PC-9 (cell line): Measurements from ENCODE around the gene SLC6A1.

Source experiments
- CTCF ChIP-seq: fragments of 200-600 bp; sonication (generic); conservative IDR thresholded peaks from 2 replicates; pipeline ENCODE4 v1.6.1; 2017; ENCODE audit warnings: mixed run types, antibody characterized with exemption, mild to moderate bottlenecking, moderate library complexity
- EZH2 ChIP-seq: fragments of 200-600 bp; sonication (generic); IDR thresholded peaks from 2 replicates; pipeline ENCODE4 v1.8.0; 2017; ENCODE audit warnings: antibody characterized with exemption, low read depth

GRCh38 chr3:10946526-10946925 lies 46.0 kb upstream of the SLC6A1 start:
- TF ChIP-seq CTCF, result no peak
- TF ChIP-seq EZH2, result no peak
